Activated CD4-positive, CD25-positive, alpha-beta regulatory T cell treated with anti-CD3 and anti-CD28 coated beads, Interleukin-2, amount 50 U/mL, for 24 hours (primary cell): ENCODE measurements around the gene HSD17B2.
"Not testable (repeated sequence)": the region's sequence is repeated elsewhere in the genome, so short reads cannot be mapped to it uniquely, and the experiment has no call there.

Source experiments
- ATAC-seq, 2 donors: fragments of 150-1000 bp; cut with Tn5 transposase; one replicate each; pipeline ENCODE4 v1.10.0; 2021; ENCODE audit warnings: mild to moderate bottlenecking in 1 of 2, moderate library complexity in 1 of 2

HSD17B2 gene

DNA sequence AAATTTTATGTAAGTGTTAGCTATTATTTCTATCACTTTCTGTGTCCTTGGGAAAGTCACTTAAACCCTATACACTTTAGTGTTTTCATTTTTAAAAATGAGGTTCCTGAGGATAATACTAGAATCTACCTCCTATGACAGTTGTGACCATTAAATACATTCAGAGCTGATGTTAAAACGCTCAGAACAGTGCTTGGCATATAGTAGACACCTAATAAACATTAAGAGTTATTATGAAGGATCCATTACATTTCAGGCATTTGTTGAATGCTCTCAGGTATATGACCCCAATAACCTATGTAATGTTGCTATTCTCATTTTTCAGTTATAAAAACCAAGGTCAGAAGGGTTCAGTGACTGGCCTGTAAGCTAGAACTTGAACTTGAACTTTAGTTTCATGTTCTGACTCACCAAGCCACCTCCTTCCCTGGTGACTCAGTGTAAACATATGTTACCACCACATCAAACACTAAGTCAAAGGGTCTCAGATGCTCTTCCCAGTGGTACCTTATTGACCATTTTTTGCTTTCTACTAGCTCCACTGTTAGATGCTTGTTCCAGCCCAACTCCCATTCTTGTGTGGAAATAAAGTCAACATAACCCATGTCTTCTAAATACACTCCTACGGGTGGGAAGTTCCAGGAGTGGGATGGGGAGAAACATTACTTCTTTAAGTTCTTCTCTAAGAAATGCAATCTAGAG lies 47.6 kb downstream of the HSD17B2 start:
- peak; percentile 55 to 70 for ATAC-seq

DNA sequence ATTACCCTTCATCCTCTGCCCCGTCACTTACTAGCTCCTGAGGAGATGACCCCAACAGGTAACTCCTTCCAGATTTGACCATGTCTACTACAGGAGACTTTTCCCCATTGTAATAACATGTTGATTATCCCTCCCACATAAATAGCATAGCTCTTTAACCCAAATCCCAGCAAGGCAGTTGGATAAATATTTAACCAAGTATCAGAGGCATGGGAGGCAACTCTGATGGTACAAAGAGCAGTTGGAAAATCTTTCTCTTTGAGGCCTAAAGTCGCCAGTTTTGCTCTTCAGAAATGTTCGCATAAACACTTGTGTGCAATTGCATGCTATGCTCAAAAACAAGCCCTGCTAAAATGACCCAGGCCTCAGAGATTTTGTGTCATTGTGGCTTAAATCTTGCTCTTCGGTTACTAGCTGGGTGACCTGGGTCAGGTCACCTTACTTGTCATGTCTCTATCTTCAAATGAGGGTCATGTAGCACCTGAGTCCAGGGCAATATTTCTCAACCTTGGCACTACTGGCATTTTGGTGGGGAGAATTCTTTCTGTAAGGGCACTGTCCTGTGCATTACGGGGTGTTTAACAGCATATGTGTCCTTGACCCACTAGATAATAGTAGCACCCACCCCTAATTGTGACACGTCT lies 48.8 kb downstream of the HSD17B2 start:
- no peak for ATAC-seq

DNA sequence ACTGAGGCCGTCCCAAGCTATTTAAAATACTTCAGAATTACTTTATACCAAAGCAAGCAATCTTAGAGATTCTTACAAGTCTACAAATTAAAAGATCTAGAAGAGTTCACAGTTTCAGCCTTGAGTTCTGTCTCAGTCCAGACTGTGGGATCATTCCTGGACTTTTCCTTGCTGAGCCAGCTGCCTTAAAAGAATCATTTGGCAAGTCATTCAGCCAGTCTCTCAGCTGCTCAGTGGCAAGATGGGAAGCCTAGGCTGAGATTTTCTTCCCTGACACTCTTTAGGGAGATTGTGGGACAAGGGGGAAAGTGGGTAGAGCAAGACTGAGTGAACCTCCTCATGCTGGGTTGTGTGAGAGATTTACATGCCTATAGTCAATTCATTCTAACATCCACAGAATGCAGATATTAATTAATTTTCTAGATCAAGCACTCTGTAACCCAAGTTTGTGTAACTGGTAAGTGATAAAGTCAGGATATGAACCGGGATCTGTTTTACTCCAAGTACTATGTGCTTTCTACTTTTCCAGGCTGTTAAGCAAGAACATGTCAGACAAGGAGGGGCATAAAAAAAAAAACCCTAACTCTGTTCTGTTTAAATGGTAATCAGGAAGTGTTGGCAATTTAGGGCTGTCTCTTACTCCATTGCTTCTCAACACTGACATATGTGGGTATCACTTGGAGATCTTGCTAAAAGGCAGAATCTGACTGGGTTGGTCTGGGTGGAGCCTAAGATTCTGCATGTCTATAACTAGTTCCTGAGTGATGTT lies 50.1 kb downstream of the HSD17B2 start:
- ATAC-seq: no peak

DNA sequence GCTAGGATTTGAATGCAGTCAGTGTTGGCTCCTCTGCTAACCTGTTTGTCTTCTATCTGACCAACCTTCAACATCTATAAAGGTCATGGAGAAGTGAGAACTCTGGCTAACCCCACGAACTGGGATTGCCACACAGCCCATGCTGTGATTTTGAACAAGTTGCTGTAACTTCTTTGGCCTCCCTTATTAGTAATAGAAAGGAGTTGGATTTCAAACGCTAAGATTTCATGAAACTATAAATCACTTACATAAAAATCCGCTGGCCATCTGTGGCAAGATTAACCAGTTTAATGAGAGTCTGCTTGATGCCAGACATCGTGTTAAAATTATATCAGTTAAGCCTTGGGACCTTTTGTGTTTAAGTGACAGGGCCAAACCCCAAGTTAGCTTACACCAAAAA lies 53.4 kb downstream of the HSD17B2 start:
- ATAC-seq: no peak

DNA sequence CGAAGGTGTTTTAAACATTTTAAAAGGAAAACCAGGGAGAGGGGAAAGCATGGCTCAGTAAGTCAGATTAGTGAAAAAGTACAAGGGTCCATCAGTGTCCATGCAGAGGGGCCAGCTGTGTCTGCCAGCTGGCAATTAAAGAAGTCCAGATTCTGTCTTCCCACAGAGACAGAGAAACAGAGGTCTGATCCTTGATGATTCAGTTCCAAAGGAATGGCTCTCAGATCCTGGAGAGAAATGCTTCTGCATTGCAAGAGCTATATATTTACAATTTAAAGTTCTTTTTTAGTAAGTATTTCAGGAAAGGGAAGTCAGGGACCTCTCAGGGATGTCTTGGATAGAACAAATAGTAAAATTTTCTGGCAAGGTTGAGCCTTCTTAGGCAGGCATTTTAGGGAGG lies 56.2 kb downstream of the HSD17B2 start:
- no peak for ATAC-seq

DNA sequence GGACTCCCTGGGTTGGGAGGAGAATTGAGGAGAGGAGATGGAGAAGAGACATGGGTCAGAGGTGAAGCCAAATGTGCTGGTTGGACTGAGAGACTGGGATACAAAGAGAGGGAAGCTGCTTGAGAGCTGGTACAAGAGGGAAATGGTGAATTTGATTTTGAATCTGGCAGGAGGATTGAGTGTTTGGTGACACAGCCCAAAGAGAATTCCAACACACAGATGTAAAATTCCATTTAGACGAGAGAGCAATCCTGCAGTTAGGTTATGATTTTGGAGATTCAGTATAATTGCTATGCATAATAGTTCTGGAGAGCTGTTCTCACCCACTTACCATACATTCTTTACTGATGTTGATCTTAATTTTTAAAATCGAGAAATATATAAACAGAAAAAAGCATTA lies 57.7 kb downstream of the HSD17B2 start:
- ATAC-seq: no peak

- ATAC-seq: no peak
These were observed 58.7 kb downstream of the HSD17B2 start for GRCh38 chr16:82093666-82094300.

- no peak for ATAC-seq
These were observed 60.0 kb downstream of the HSD17B2 start for GRCh38 chr16:82094942-82095540.

DNA sequence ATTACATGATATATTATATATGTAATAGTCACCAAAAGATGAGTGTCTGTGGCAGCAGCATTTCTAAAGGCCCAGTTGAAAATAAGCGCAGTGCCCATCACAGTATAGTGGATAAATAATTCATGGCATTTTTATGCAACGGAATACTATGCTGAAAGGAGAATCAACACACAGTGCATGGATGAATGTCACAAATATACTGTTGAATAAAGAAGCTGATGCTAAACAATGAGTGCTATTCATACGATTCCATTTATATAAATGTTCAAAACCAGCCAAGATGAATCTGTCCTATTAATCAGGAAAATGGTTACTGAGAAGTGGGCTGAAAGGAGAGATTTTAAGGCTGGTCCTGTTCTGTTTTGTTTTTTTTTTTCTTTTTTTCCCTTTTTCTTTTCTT lies 61.6 kb downstream of the HSD17B2 start:
- ATAC-seq: no peak

GRCh38 chr16:82105107-82105506 lies 70.1 kb downstream of the HSD17B2 start:
- no peak for ATAC-seq

GRCh38 chr16:82108100-82108499 lies 73.0 kb downstream of the HSD17B2 start:
- ATAC-seq: no peak

DNA sequence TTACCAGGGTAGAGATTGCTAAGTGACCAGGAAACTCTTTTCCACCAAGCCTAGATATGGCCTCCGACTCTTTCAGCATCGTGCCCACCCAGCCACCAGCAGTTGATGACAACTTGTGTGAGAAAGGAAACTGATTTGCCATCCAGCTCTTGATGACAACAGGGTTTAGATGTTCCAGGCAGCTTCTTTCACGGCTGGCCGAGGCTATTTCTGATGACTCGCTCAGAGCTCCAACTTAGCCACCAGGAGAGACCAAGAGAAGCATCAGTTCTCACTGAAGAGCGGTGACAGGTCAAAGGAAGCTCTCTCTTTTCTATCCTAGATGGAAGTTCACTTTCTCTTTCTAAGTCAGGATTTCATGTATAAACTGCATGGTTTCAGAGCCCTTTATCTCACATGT lies 73.7 kb downstream of the HSD17B2 start:
- ATAC-seq: no peak

GRCh38 chr16:82109266-82109665 lies 74.2 kb downstream of the HSD17B2 start:
- ATAC-seq: not testable (repeated sequence)

DNA sequence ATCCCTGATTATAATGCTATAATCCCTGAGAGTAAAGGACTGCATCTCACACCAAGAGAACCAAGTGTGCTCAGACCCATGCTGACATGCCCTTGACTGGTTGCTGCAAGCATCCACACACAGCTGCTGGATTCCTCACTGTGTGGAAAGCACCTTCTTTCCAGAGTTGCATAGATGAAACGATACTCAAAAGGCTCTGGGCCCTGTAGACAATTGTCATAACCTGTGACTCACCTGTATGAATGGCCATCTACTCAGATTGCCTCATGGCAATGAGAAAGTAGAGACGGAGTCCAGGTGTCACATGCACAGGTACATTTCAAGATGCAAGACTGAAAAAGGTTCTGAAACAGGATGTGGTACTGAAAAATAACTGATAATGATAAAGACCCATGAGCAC lies 76.9 kb downstream of the HSD17B2 start:
- ATAC-seq: peak in 1 of 2 donors; percentile 13

- no peak for ATAC-seq
These were observed 78.7 kb downstream of the HSD17B2 start for GRCh38 chr16:82113741-82114140.

GRCh38 chr16:82116535-82116934 lies 81.5 kb downstream of the HSD17B2 start:
- no peak for ATAC-seq

- no peak for ATAC-seq
These were observed 83.7 kb downstream of the HSD17B2 start for GRCh38 chr16:82118749-82119148.

DNA sequence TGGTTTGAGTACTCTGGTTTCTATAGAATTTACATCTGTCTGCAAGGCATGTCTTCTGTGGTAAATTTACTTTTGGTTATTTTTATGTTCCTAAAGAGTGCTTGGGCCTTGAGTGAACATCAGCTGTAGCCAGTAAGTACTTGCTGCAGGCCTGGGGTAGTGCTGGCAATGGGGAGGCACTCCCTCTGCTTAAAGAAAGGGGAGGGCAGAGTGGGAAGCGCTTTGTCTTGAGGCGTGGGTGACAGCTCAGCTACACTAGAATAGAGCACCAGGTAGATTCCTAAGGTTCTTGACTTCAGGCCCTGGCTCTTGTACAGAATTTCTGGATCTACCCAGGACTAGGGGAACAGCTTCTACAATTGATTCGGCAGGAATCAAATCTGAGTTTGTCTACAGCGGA lies 84.4 kb downstream of the HSD17B2 start:
- no peak for ATAC-seq

GRCh38 chr16:82124651-82125050 lies 89.6 kb downstream of the HSD17B2 start:
- ATAC-seq: no peak

GRCh38 chr16:82129881-82130280 lies 94.8 kb downstream of the HSD17B2 start:
- no peak for ATAC-seq

- peak in 1 of 2 donors; percentile 53 for ATAC-seq
These were observed 98.7 kb downstream of the HSD17B2 start for GRCh38 chr16:82133798-82134197.

- no peak for ATAC-seq
These were observed 99.8 kb downstream of the HSD17B2 start for GRCh38 chr16:82134846-82135245.

DNA sequence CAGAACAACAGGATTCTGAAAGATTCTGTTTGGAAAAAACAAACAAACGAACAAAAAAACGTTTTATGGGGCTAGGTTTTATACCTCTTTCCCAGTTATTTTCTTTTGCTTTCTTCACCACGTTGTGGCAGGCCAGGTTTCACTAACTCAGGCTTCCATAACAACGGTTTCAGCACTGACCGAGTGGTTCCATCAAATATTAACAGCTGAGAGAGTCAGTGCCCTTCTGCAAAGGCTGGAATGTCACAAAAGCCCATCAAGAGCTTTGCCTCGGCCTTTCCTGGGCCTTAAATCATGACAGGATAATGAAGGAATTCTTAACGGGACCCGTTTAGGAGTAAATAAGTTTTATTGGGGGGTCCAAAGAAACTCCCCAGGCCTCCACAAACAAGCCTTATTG lies 100.8 kb downstream of the HSD17B2 start:
- ATAC-seq: no peak
